ENCODE measurements around the gene CD81. TPM values are rescaled to one million over a fixed set of nuclear protein-coding genes. Genes with fewer than 3 reads are reported as not detected.

Gene CD81
- polyA plus RNA-seq, 10 donors = 393 to 521 (median 464) TPM

DNA sequence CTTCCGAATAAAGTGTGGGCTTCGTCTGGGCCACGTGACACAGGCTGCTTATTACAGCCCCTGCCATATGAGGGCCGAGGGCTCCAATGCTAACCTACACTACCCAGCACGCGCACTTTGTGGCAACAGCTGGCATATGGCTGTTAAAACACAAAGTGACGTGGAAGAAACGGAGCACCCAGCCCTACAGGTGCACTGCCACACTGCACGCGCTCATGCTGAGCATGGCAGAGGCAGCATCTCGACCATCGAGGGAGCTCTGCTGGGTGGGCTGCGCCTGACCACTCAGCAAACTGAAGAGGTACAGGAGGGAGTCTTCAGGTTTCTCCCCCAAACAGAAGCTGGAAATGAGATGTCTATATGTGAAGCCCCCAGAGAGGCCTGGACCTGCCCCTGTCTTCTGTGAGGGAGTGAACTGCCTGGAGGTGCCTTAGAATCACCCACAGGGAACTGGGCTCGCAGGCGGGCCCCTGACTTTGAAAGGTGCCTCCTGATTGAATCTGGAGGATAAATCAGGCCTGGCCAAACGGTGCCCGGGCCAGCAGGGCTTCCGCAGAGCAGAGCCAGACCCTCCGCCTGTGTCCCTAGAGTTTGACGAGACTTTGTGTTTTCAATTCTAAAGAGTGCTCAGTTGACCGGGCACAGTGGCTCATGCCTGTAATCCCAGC, 41.7 kb downstream of the CD81 start:
- DNase-seq = no peak

DNA sequence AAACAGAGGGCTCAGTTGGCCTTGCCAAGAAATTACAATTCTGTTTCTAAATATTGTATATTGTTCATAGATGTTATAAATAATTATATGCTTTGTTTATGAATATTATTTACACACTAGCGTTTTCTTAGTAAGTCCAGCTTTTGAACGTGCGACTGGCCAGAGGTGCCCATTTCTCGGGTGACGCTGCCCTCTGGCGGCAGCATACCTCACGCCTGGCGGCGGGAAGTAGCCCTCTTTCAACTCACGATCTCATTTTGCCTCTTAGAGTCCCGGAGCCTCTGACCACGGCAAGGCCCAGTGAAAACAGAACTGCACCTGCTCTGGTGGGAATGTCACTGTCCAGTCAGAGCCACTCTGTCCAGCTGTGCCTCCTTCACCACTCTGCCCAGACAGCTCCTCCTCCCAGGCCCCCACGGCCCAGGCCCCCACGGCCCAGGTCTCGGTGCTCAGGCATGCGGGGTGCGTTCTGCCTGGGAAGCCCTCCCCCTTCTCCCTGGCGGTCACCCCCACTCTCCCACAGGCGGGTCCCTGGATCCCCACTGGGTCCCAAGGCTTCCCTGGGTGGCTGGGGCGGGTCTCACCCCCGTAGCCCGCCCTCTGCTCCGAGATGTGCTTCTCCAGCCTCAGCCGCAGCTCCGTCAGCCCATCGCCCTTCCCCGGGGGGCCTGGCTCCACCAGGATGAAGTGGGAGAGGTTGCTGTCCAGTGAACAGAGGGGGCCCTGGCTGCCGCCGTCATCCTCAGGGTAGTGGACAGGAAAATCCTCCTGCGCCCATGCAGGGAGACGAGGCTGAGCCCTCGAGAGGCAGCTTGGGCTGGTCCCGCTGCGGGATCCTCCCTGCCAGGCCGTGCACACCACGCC, 42.8 kb downstream of the CD81 start:
- DNase-seq = peak; percentile 49 to 89 (median 81)

DNA sequence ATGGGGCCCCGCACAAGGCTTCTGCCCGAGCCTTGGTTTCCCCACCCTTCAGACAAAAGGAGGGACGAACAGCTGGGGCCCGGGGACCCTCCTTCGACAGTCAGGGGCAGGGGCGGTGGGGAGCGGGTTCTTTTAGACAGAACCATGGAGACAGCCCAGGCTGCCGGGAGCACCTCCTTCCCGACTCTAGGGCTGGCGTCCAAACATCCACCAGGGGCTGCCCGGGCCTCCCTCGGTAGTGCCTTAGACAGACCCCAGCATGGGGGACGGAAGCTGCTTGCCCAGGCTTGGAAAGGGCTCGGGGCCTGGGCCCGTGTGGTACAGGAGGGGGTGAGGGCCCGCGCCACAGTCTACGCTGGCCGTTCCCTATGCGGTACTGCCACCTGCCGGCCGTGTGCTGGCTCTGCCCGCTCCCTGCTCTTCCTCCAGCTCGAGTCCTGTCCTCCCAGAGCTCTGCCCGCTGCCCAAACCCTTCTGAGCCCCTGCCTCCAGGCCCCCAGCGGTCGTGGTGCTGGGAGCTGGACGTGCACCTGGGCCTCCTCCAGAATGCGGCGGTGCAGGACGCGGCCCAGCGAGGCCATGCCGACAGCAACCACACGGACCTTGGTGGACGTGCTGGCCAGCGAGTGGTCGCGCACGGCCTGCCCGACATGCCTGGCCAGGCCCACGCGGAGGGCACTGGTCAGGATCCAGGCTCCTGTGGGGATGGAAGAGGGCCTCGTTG, 43.6 kb downstream of the CD81 start:
- DNase-seq = peak; percentile 54 to 91 (median 75)

DNA sequence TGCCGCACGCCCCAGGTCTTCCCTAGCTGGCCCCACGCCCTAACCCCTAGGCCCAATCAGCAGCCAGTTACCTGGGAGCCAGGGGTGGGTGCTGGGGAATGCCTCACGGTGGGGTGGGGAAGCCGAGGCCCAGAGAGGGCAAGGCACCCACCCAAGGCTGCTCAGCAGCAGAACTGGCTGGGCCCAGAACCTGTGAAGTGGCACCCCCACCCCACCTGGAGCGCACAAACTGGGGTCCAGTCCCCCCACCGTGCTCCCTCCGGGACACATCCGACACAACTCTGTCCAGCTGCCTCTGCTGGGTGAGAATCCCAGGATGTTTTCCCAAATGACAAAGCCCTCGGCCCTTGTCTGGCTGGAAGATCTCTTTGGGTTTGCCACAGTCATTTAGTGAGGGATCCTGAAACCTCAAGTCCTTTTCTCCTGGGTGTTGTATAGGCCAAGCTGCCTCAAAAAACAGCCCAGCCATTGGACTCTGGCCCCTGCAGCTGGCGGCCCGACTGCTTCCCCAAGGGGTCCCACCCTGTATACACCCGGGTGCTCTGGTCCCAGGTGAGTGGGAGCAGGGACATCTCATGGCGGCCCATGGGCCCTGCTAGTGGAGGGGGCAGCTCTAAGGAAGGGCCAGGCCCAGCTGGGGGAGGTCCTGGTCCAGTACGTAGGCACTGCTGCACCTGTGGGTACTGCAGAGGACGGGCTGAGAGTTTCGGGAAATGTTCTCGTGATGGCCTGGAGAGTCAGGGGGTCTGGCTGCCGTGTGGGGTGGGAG, 44.3 kb downstream of the CD81 start:
- DNase-seq = no peak

DNA sequence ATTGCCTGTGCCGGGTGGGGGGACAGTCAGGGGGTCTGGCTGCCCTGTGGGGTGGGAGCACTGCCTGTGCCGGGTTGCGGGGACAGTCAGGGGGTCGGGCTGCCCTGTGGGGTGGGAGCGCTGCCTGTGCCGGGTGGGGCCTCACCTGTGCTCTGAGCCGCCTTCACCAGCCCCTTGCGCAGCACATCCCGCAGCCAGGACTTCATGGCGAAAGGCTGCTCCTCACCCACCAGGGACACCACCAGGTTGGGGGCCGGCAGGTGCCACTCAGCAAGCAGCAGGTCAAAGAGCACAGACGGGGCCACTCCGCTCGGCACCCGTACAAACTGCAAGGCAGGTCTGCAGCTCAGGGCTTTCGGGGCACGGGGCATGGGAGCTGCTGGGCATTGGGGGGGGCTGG, 44.9 kb downstream of the CD81 start:
- DNase-seq = no peak

DNA sequence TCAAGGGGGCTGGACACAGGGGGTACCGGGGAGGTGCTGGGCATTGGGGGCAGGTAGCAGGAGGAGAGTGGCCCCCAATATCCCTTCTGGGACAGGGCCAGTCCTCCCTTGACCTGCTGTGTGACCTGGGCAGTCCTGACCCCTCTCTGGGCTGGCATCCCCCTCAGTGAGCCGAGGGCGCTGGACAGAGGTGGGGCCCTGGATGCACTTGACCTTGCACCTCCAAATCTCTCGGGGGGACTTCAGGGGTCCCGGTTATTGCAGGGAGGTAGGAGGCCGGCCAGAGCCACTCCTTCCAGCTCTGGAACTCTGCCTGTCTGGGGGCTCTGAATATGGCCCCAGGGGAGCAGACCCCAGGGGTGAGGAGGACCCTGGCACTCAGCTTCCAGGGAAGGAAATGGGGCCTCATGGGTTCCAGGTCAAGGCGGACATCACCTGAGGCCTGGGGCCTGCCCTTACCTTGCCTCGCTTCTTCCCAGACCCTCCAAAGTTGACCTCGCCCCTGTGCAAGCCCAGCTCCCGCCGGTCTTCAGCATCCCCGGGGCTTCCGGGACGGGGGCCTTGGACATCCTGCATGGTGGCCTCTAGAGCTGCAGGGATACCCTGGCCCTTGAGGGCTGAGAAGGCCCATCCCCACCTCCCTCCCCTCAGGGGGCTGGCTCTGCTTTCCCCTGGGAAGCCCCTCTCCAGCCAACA, 45.5 kb downstream of the CD81 start:
- no peak for DNase-seq

DNA sequence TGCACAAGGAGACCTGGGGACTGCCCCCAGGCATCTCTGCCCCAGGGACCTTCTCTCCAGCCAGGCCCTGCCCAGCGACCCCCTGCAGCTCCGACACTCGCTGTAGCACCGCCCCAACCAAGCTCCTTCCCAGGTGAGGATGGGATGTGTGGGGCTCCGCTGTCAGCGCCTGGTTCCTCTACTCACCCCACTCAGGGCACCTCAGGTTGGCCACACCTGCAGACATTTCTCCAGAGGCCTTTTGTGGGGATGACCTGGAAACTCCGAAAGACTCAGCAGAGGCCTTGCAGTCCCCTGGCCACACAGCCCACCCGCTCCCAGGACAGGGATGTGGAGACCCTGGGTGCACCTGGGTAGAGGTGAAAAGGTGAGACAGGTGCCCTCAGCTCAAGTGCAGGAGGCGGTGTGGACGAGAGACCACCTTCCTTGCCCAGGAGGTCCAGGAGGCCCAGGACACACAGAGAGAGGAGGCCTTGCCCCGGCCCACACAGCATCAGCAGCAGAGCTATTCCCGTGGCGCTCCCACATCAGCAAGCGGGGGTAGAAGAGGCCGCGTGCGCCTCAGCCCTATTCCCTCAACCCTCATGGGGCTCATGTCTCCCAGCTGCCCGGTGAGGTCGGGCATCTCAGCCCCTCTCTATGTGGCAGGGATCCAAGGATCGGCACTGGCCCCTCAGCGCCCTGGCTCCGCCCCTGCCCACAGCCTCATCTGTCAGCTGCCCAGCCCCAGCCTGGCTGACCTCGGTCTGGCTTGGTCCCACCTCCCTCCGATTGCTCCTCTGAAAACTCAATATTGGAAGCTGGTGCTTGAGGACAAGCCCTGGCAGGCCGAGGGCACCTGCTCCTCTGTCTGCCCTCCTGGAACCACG, 46.3 kb downstream of the CD81 start:
- DNase-seq = no peak

DNA sequence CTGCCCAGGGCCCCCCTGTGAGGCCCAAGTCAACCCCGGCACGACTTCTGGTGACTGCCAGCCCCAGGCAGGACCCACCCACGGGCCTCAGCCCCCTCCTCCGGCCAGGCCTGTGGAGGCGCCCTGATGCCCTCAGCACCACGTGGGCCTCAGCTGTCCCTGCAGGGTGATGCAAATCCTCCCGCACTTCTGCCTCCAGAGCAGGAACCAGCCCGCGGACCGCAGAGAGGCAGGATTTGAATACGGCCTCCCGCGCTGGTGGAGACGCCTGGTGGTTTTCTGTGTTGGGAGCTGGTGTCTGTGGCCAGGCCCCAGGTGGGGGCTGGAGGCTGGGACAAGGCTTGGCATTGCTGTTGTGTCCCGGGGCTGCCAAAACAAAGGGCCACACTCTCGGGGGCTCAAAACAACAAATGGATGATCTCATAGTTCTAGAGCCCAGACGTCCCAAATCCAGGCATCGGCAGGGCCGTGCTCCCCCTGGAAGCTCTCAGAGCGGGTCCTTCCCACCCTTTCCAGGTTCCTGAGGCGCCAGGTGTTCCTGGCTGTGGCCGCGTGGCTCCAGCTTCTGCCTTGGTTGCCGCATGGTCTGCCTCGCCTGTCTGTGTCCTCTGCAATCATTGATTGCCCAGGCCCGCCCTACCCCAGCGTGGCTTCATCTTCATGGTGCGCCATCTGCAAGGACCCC, 47.8 kb downstream of the CD81 start:
- DNase-seq = no peak

DNA sequence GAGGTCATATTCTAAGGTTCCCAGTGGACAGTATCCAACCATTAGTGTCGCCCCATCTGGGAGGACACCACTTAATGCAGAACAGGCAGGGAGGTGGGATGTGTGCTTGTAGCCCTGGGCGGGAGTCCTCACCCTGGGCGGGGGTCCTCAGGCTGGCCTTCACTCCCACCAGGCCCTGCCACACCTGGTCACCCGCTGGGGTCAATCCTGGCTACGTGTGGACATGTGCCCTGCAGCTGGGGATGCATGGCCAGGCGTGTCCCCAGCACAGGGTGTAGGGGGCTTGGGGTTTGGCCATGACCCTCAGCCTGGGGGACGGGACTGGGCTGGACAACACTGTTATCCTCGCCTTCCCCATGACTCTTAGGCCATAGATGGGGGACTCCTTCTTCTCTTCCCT, 48.4 kb downstream of the CD81 start:
- no peak for DNase-seq

DNA sequence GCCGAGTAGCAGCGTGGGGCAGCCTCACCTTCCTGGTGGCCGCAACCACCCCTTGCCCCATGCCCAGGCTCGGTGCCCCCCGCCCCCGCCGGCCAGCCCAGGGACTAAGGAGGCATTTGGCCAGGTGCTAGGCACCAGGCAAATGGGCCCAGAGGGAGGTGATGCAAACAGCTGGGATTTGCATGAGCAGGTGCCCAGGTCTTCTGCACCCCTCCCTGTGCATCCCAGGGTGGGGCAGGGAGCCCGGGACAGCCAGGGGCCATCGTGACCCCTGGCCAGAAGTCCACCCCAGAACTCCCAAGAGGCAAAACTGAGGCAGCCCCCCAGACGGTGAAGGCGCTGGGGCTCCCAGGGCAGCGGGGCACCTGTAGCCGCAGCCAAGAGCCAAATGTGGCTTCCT, 49.1 kb downstream of the CD81 start:
- no peak for DNase-seq

DNA sequence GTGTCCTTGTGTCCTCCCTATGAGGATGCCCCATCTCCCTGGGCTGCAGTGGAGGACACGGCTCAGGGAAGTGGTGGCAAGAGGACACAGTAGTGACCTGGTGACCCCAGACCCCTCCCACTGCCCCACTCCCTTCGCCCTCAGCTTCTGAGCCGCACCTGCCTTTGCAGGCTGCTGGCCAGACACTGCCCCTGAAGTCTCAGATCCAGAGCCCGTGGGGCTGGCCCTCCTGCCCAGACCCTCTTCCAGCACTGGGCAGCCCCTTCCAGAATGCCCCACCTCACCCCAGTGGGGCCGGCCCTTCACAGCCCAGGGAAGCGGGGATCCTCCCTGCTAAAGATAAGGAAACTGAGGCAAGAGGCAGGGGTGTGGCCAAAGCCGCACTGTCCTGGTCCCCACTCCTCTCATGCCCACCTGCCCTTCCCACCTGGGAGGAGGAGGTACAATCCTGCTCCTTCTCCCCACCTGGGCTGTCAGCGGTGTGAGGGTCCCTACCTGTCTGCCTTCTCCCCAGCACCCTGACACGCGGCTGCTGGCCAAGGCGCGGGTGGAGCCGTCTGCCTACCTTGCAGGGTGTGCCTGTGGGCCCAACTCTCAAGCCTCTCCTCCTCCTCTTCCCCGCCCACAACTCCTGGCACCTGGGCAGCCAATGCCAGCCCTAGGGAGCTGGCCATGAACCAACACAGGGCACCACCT, 49.9 kb downstream of the CD81 start:
- no peak for DNase-seq

DNA sequence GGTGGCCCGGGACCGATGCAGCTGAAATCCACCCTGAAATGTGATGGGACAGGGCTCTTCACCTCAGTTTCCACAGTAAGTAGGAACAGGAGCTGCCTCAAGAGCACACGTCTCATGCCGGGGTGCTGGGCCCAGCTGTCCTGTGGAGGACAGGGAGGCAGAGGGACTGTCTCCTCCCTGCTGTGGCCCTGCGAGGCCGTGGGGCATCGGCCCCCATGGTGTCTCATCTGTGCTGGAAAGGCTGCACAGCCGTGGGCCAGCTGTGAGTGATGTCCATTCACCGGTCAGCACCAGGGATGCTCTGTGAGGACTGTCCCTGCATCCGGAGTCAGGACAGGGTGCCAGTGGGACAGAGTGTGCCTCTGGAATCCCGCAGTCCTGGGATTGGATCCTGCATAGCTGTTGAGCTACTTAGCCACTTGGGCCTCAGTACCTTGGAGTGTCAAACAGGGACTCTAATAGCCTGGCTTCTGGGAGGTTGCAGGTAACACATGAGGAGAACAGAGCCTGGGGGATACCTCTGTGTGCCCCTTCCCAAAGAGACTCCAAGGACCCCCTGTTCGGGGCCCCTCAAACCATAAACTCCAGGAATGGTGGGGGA, 50.7 kb downstream of the CD81 start:
- no peak for DNase-seq

DNA sequence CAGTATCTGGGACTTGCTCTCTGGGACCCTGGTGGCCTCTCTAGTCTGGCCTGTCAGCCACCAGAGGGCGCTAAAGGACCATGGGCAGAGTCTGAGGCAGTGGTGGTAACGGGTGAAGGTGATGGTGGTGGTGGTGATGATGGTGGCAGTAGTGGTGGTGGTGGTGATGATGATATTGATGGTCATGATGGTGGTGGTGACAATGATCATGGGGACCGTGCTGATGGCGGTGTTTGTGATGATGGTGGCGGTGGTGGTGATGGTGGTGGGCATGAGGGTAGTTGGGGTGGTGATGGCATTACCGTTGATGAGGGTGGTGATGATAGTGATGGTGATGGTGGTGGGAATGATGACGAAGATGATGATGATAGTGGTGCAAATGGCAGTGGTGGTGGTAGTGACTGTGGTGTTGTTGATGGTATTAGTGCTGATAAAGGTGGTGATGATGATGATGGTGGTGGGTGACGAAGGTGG, 51.2 kb downstream of the CD81 start:
- DNase-seq = peak; percentile 9 to 58 (median 53)

DNA sequence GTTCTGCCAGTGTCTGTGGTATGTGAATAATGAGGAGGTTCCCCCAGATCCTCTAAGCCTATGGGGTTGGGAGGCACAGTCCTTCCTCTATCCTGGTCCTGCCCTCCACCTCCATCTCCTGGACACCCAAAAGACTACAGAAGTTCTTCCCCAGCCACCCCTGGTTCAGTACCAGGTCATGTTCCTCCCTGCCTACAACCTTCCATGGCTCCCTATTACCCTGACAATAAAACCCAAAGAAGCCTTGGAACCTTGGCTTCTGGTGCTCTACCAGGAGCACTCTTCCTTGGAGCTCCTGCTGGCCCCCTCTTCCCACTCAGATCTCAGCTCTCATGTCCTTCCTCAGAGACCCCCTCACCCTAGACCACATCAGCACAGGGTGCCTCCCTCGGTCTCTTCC, 54.3 kb downstream of the CD81 start:
- no peak for DNase-seq

DNA sequence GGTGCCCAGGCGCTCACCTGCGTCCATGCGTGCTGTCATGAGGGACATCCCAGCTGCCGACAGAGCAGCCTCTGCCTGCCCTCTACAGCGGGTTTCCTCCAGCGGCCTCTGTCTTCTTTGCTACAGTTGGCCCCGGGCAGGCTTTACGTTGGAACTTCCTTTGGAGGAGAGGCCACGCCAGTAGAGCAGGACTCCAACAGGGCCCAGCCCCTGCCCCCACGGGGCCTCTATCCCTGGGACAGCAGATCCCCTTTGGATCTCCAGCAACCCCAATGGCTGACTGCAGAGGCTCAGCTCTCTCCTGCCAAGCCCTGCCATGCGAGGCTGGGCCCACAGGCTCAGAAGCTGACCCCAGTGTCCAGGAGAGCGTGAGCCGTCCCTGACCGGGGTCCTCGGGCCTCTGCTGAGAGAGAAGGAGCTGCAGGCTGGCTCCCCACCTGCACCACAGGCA, 55.1 kb downstream of the CD81 start:
- DNase-seq = no peak

DNA sequence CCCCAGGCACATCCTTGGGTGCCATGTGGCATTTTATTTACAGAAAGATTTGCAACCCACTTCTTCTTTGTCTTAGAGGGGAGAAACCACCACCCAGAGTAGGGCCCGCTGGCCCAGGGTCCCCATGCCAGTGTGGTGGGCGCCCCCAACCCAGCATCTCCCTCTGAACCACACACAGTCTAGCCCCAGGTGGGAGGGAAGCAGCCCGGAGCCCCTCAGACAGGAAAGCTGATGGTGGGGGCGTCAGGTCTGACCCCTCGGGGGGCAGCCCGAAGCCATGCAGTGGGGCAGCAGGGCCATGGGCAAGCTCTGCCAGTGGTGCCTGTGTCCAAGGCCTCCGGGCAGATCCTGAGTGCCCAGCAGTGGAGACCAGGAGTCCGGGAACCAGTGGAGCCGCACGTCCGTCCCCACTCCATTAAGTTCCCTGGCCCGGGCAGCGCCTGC, 55.5 kb downstream of the CD81 start:
- no peak for DNase-seq

DNA sequence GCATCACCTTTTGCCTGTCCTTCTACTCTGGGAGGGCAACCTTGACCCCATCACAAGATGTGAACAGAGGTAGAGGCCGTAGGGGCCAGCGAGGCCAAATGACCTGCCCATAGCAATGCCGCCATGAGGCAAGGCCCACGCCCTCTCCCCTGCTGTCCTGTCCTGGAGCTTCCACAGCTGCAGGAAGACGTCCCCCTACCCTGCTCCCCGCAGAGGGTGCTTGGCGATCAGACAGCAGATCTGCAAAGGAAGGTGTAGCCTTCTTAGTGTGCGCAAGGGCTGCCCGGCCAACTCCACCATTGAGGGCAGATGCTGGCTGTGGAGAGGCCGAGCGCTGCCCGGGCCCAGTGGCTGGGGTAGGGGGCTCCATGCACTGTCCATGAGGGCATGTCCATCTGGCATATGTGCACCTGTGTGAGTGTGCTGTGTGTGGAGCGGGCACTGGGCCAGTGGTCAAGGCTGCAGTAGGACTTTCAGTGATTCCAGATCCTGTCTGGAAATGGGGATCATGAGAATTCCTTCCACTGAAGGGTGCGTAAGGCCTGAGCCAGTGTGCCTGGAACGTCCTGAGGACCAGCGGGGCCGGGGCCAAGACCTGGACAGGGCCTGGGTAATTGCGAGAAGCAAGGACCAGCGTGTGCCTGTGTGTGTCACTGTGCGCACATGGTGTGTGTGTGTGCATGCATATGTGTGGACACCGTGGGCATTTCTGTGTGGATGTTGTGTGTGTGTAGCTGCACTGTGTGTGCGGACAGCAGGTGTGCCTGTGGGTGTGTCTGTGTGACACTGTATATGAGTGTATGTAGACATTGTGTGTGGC, 56.2 kb downstream of the CD81 start:
- DNase-seq = no peak
